HG02623 (cell line): ENCODE data around the gene HYI.
"Not testable (repeated sequence)": the region's sequence is repeated elsewhere in the genome, so short reads cannot be mapped to it uniquely, and the experiment has no call there.

Experiments
- ATAC-seq: cut with Tn5 transposase; IDR thresholded peaks from one replicate; pipeline ENCODE4 v1.9.1; 2021; ENCODE audit warnings: moderate library complexity; ENCODE audit not compliant: unreplicated experiment

HYI gene

GRCh38 chr1:43464681-43465504, 11.2 kb upstream of the HYI start:
- ATAC-seq: no peak

GRCh38 chr1:43463479-43463878, 9.7 kb upstream of the HYI start:
- ATAC-seq: no peak

GRCh38 chr1:43460988-43461693, 7.4 kb upstream of the HYI start:
- no peak for ATAC-seq

- not testable (repeated sequence) for ATAC-seq
Observed at GRCh38 chr1:43458379-43458778, 4.6 kb upstream of the HYI start.

GRCh38 chr1:43455213-43455889, 1.6 kb upstream of the HYI start:
- ATAC-seq: no peak

GRCh38 chr1:43454270-43455011, 710 bp upstream of the HYI start:
- no peak for ATAC-seq

- ATAC-seq: no peak
Observed at GRCh38 chr1:43452789-43453441, 816 bp downstream of the HYI start.

- no peak for ATAC-seq
Observed at GRCh38 chr1:43451701-43452532, 1.8 kb downstream of the HYI start.

- ATAC-seq: no peak
Observed at GRCh38 chr1:43451157-43451591, 2.6 kb downstream of the HYI start.

GRCh38 chr1:43450251-43450941, 3.3 kb downstream of the HYI start:
- ATAC-seq: no peak

GRCh38 chr1:43449708-43450069, 4.0 kb downstream of the HYI start:
- ATAC-seq: no peak

GRCh38 chr1:43448955-43449707, 4.6 kb downstream of the HYI start:
- ATAC-seq: no peak

GRCh38 chr1:43447891-43448708, 5.6 kb downstream of the HYI start:
- ATAC-seq: no peak

GRCh38 chr1:43446881-43447835, 6.6 kb downstream of the HYI start:
- no peak for ATAC-seq

- ATAC-seq: no peak
Observed at GRCh38 chr1:43446388-43446740, 7.4 kb downstream of the HYI start.

GRCh38 chr1:43445606-43446387, 7.9 kb downstream of the HYI start:
- no peak for ATAC-seq
